H1 (cell line): ENCODE results near the gene TRIM44. TPM values are rescaled to one million over a fixed set of nuclear protein-coding genes. Genes with fewer than 3 reads are reported as not detected.

ENCODE experiments used
- EGR1 ChIP-seq: IDR thresholded peaks from 2 replicates; pipeline ENCODE4 v1.6.1; 2011; ENCODE audit warnings: low read depth, low read length, borderline replicate concordance
- EZH2 ChIP-seq: fragments of 200-600 bp; sonication (generic); IDR thresholded peaks from 2 replicates; pipeline ENCODE4 v1.7.1; 2012; ENCODE audit warnings: low read depth, mild to moderate bottlenecking, moderate library complexity, low read length, inconsistent platforms; ENCODE audit not compliant: severe bottlenecking
- JUND ChIP-seq: IDR thresholded peaks from 2 replicates; pipeline ENCODE4 v1.6.1; 2011; ENCODE audit warnings: mild to moderate bottlenecking, improper control_type of control experiment, low read length
- KDM5A ChIP-seq: fragments of 200-600 bp; IDR thresholded peaks from 2 replicates; pipeline ENCODE4 v1.7.1; 2012; ENCODE audit warnings: mild to moderate bottlenecking, low read length, inconsistent platforms, mixed read lengths
- POLR2A ChIP-seq, 2 experiments: IDR thresholded peaks; 1 replicate in 1 of 2; 2 replicates in 1 of 2; pipeline ENCODE4 v1.6.1; 2011; ENCODE audit warnings: low read depth in 2 of 2, low read length in 2 of 2, mild to moderate bottlenecking in 2 of 2; ENCODE audit errors: control extremely low read depth in 1 of 2
- POLR2AphosphoS5 ChIP-seq: IDR thresholded peaks from 2 replicates; pipeline ENCODE4 v1.6.1; 2011; ENCODE audit warnings: low read depth, low read length
- SP2 ChIP-seq: IDR thresholded peaks from 2 replicates; pipeline ENCODE4 v1.6.1; 2012; ENCODE audit warnings: mild to moderate bottlenecking, low read length, inconsistent platforms
- USF2 ChIP-seq: IDR thresholded peaks from 2 replicates; pipeline ENCODE4 v1.6.1; 2011; ENCODE audit warnings: low read length, improper control_type of control experiment
- polyA plus RNA-seq, 7 experiments: library from polyadenylated mRNA; depleted of rRNA in 3 of 7; stranded (reverse) in 5 of 7; unstranded in 2 of 7; fragments of >200 nt in 5 of 7; fragments of 200-250 nt in 2 of 7; gene quantifications; 1 replicate in 5 of 7; 2 replicates in 1 of 7; 4 replicates in 1 of 7; pipeline versions ENCODE4 v1.2.1 to v1.2.3, GENCODE V29; 2011 to 2013; ENCODE audit warnings: missing spikeins in 2 of 7, mixed read lengths in 2 of 7
- total RNA-seq: library from RNA; stranded (reverse); fragmentation: NEBNext Ultra II Directional; extraction: Animal tissue kit (Norgen Biotek cat#: 25700); gene quantifications from 2 replicates; pipeline ENCODE4 v1.2.1, GENCODE V29; 2021

TRIM44 gene
- total and polyA plus RNA-seq, 2 of the 8 experiments (the other 6 are each of a cell fraction or from before 2014, with no cell fraction given), result 13.9 to 34.4 TPM

DNA sequence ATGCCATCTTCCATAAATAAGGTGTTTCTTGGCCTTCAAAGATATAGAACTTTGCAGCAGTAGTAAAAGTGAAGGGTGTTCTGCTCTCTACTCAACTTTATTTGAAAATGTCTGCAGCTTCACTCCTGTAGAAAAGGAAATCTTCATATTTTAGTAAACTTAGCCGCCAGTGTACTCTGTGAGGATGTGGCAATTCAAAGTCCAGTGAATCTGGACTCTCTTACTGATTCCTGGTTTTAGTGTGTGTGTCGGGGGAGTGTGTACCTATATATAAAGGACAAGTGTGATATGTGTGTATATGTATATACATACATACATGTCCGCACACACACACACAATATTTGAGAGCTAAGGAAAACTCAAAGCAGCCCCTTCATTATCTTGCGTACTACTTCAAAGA, 147.0 kb downstream of the TRIM44 start (continued):
- TF ChIP-seq USF2, result no peak
- TF ChIP-seq POLR2AphosphoS5, result no peak
- no peak for TF ChIP-seq JUND
- no peak for TF ChIP-seq SP2
- TF ChIP-seq KDM5A, result no peak
- no peak for TF ChIP-seq EGR1
- no peak for TF ChIP-seq POLR2A (IDR thresholded peaks at IDR 0.05; ENCODE audit: control extremely low read depth in 1 of 2, low read depth in 2 of 2, low read length in 2 of 2)
- TF ChIP-seq EZH2, result no peak
